Measurements from ENCODE around the gene MEG3. TPM values are rescaled to one million over a fixed set of nuclear protein-coding genes. Genes with fewer than 3 reads are reported as not detected.

The MEG3 gene
- total RNA-seq, 4 donors from 2014 or later: 8.2 to 18.2 (median 10.0) TPM

DNA sequence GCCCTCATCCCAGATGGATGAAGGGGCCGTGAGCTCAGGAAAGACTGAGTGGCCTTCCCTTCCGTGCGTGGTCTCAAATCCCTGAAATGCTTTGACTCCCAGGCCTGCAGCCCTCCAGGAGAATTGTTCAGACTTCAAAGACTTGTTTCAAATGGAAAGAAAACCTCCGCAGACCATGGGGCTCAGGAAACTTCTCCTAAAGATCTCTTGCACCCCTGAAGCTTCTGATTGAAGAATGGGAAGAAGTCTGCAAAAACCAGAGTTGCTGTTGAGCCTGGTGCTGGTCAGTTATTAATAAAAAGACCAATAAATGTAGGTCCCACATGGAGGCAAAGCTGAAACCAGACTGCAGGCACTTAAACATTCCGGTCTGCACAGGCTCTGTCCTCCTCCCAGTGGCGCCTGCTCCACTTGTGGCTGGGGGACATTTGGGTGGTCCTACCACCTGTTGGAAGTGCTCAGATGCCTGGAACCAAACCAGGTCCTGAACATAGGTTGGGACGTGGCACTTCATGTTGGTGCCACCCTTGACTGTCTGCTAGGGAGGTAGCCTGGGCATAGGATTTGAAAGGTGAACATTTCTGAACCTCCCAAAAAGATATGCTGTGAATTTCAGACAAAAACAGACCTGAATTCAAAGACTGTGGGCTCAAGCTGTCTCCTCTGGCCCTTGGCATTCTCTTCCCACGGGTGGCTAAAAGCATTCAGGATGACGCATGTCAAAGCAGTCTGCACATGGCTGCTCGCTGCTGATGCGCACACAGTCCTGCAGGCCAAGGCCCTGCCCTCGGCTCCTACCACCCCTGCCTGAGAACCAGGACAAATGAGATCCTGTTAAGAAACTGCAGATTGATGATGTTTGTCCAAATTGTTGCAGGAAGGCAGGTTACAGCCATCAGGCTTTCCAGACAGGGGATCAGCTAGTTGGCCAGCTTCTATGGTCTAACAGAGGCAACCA, 36.2 kb upstream of the MEG3 start:
- 92% methylated on average over 12 of the region's 12 CpGs for WGBS, 2 donors
- TF ChIP-seq, protein P1, sequence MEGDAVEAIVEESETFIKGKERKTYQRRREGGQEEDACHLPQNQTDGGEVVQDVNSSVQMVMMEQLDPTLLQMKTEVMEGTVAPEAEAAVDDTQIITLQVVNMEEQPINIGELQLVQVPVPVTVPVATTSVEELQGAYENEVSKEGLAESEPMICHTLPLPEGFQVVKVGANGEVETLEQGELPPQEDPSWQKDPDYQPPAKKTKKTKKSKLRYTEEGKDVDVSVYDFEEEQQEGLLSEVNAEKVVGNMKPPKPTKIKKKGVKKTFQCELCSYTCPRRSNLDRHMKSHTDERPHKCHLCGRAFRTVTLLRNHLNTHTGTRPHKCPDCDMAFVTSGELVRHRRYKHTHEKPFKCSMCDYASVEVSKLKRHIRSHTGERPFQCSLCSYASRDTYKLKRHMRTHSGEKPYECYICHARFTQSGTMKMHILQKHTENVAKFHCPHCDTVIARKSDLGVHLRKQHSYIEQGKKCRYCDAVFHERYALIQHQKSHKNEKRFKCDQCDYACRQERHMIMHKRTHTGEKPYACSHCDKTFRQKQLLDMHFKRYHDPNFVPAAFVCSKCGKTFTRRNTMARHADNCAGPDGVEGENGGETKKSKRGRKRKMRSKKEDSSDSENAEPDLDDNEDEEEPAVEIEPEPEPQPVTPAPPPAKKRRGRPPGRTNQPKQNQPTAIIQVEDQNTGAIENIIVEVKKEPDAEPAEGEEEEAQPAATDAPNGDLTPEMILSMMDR (IDR thresholded peaks at IDR 0.05): no peak
- no peak for TF ChIP-seq POLR2A (IDR thresholded peaks at IDR 0.05)
- H3K4me3 ChIP-seq (ENCODE audit: low read depth, poor library complexity, severe bottlenecking): no peak overlapping the region
- no peak for DNase-seq (ENCODE audit: low spot score in 2 of 2)
- intact Hi-C loops (cut with DNase I; ENCODE audit: low total_unique reads): no loop called here

DNA sequence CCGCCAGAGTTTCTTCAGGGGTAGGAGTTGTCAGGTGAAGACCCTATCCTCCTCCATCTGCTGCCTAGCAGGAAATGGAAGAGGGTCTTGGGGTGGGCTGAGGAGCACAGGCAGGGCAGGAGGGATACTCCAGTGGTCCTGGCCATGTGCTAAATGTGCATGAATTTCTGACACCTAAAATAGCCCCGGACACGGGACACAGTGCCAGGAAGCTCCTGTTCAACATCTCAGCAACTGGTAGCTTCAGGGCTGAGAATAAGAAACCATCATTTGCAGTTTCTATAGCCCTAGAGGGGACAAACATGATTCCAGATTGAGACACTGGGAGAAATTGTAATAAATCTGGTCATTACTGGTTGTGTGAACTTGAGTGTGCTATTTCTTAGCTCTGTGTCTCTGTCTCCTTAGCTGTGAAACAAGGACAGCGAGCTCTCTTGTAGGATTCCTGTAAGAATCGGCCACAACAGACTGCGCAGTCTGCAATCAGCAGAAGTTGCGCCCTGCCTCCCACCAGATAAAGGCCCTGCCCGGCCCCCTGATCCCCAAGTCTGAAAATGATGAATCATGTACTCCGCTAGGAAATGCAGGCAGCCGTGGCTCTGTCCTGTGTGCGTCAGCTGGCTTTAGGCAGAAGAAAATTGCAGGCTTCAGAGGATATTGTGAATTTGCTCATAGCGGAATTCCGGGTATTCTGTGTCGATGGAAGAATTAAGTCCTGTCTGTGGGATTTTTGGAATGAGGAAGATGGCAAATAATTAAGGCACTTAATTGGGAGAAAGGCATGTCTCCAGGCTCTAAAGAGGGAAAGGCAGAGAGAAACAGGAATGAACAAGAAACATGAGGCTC, 35.2 kb upstream of the MEG3 start:
- 74 to 76% methylated on average over 14 of the region's 14 CpGs for WGBS, 2 donors
- intact Hi-C loops (cut with DNase I; ENCODE audit: low total_unique reads): no loop called here
- no peak overlapping the region for H3K4me3 ChIP-seq (ENCODE audit: low read depth, poor library complexity, severe bottlenecking)
- TF ChIP-seq, protein P1 (IDR thresholded peaks at IDR 0.05): no peak
- TF ChIP-seq POLR2A (IDR thresholded peaks at IDR 0.05): no peak
- DNase-seq (ENCODE audit: low spot score in 2 of 2): no peak

DNA sequence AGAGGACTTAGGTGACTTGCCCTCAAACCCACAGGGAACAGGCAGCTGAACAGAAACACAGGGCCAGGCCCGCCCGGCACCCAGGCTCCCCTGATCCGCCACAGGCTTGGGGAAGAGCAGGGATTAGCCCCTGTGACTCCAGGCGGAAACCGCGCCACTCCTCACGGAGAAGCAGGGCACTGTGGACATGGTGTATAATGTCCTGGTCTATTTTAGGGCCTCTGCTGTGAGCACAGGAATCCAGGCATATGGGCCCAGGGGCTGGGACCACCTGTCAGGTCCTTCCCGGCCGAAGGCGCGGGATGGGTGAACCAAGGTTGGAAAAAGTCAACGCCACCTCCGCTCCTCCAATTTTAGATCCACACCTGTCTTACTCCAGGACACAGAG, 34.6 kb upstream of the MEG3 start:
- intact Hi-C loops (cut with DNase I; ENCODE audit: low total_unique reads): no loop called here
- TF ChIP-seq POLR2A (IDR thresholded peaks at IDR 0.05): no peak
- TF ChIP-seq, protein P1 (IDR thresholded peaks at IDR 0.05): no peak
- no peak for DNase-seq (ENCODE audit: low spot score in 2 of 2)
- no peak overlapping the region for H3K4me3 ChIP-seq (ENCODE audit: low read depth, poor library complexity, severe bottlenecking)
- 93 to 95% methylated on average over 13 of the region's 13 CpGs for WGBS, 2 donors

- 87 to 94% methylated on average over 12 to 13 of the region's 13 CpGs for WGBS, 2 donors
- DNase-seq (ENCODE audit: low spot score in 2 of 2): no peak
- intact Hi-C loops (cut with DNase I; ENCODE audit: low total_unique reads): no loop called here
- TF ChIP-seq POLR2A (IDR thresholded peaks at IDR 0.05): no peak
- TF ChIP-seq, protein P1 (IDR thresholded peaks at IDR 0.05): no peak
- H3K4me3 ChIP-seq (ENCODE audit: low read depth, poor library complexity, severe bottlenecking): no peak overlapping the region
Observed at GRCh38 chr14:100791995-100792394, 33.9 kb upstream of the MEG3 start.

DNA sequence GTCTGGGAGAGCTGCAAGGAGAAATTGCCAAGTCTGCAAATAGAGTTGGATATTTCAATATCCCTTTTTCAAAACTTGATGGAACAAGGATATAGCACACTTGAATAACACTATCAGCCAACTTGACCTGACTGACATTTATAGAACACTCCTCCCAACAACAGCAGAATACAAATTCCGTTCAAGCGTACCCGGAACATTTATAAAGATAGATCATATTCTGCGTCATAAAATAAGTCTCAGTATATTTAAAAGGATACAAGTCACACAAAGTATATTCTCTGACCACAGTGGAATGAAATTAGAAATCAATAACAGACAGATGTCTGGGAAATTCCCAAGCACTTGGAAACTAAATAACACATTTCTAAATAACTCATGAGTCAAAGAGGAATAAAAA, 29.0 kb upstream of the MEG3 start:
- DNase-seq (ENCODE audit: low spot score in 2 of 2): no peak

More for the DNA sequence above, 29.0 kb upstream of the MEG3 start:
- intact Hi-C loops (cut with DNase I; ENCODE audit: low total_unique reads): no loop called here
- no peak overlapping the region for H3K4me3 ChIP-seq (ENCODE audit: low read depth, poor library complexity, severe bottlenecking)
- TF ChIP-seq, protein P1 (IDR thresholded peaks at IDR 0.05): no peak
- TF ChIP-seq POLR2A (IDR thresholded peaks at IDR 0.05): no peak
- whole genome bisulfite sequencing, 2 donors: 50 to 66% methylated on average over 4 of the region's 4 CpGs

Measured in lower leg skin (tissue), 4 donors.